ENCODE data around the gene MTNR1A.

GRCh38 chr4:186554914-186555827 lies at the start of gene MTNR1A:
- no peak for TF ChIP-seq CTCF (IDR thresholded peaks at IDR 0.05)
- TF ChIP-seq POLR2A (IDR thresholded peaks at IDR 0.05) = no peak

All from thyroid gland (tissue), 4 donors.